Measurements from ENCODE around the gene CD86.
"Not testable (repeated sequence)": the region's sequence is repeated elsewhere in the genome, so short reads cannot be mapped to it uniquely, and the experiment has no call there.

Gene CD86, protein sequence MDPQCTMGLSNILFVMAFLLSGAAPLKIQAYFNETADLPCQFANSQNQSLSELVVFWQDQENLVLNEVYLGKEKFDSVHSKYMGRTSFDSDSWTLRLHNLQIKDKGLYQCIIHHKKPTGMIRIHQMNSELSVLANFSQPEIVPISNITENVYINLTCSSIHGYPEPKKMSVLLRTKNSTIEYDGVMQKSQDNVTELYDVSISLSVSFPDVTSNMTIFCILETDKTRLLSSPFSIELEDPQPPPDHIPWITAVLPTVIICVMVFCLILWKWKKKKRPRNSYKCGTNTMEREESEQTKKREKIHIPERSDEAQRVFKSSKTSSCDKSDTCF

DNA sequence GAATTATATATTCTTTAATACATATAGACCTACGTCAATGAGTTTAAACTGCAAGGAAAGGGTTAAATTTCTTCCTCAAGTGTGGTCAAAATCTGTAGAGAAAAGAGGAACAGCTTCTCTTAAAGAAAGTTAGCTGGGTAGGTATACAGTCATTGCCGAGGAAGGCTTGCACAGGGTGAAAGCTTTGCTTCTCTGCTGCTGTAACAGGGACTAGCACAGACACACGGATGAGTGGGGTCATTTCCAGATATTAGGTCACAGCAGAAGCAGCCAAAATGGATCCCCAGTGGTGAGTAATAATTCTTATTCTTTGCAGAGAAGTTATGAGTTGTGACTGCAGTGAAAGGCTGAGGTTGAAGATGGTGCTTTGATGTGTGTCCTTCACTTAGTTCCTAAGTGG is at the start of gene CD86:
CD86 (plus strand) TSS at position 148 of the 400 bp plus-strand sequence; CDS start at position 276, 128 bp downstream.
- DNase-seq (ENCODE audit: low read depth): no peak

DNA sequence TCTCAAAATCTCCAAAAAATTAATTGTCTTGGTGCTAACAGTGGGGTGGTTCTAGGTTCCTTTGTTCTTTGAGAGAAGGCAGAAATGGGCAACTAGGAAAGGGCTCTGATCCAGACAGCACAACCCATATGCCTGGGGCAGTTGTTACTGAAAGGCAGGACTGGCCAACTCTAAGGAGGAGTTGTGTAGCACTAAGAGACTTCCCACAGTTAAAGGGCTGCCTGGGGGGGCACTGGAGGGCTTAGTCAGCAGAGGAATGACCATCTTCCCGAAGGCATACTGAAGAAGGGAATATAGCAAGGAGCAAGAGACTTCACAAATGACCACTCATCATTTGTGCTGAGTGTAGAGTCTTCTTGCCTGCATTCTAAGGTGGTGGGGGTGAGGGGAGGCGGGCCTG is 48.9 kb upstream of the CD86 start:
- no peak for DNase-seq (ENCODE audit: low read depth)

DNA sequence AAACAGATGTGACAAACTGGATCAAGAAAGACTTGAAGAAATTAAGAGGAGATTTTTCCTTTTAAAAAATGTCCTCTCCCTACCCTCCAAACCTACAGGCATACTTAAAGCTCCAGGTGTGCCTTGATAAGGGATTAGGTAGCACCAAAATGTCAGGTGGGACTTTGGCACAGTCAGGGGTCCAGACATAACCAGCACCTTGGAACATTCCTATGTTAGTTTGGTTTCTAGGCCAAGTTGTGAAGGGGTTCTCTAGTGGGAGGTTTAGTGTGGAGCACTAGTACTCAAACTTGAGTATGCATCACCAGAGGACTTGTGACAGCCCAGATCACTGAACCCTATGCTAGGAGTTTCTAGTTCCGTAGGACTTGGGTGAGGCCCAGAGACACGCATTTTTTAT is 47.0 kb upstream of the CD86 start:
- DNase-seq (ENCODE audit: low read depth): no peak

DNA sequence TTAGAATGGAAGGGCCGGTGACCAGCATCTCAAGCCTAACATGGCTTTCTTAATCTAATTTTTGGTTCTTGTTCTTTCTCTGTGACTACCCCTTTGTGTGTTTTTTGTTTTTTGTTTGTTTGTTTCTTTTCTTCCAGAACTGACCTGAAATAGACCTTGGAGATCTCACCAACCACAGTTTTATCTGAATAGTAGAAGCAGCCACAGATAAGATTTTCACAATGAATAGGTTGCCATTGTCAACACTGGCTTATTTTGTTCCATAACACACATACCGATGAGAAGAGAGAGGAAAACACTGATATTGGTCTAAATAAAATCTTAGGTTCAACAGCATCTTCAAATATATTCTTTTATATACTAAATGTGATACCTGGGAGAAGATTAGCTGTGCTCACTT is 44.7 kb upstream of the CD86 start:
- DNase-seq (ENCODE audit: low read depth): peak; percentile 26

DNA sequence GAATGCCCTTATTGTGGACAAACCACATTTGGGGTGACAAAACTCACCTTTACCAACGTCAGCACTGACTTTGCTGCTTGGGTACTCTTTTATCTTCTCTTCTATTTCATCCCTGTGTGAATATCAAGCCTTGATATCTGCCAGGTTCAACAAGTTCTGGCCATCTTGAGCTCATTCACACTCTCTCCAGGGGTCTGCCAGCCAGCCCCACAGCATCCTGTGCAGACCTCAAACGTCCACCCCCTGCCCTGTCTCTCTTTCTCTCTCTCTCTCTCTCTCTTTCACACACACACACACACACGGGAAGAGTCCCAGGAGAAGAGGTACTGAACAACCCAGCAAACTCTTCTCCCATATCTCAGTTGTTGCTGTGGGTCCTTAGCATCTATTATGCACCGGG is 43.8 kb upstream of the CD86 start:
- no peak for DNase-seq (ENCODE audit: low read depth)

DNA sequence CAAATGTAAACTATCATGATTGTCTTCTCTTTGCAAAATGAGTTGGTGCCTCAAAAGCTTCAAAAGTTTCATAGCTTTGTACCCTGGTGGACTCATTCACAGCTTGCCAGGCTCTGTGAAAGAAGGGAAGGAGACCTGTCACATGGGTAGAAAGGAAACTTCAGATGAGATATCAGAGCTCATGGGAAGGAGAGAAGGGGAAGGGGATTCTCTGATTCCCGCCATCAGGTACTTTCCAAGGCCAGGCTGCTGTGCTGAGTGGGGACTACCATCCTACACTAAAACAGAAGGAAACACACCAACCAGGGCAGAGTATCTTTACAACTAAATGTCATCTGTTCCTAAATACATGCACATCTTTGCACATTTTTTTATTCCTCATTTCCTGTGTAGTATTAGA is 42.3 kb upstream of the CD86 start:
- no peak for DNase-seq (ENCODE audit: low read depth)

DNA sequence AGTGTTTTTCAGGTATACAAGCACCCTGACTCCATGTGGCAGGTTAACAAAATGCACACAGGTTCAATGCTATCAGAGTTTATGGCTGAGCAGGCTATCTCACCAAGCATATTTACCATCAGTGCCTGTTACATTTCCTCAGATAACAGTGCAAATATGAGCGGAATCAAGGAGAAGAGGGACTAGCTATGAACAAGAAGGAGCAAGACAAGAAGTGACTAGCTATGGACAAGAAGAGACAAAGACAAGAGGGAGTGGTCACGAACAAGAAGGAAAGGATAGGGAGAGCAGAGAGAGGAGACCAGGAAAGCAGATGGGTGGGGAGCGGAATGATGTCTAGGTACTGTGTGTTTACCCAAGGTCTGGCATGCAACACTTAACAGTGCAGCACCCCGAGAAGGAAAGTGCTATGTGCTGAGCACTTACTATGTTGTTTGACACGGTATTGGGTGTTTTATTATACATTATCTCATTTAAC is 41.7 kb upstream of the CD86 start:
- DNase-seq (ENCODE audit: low read depth): no peak

DNA sequence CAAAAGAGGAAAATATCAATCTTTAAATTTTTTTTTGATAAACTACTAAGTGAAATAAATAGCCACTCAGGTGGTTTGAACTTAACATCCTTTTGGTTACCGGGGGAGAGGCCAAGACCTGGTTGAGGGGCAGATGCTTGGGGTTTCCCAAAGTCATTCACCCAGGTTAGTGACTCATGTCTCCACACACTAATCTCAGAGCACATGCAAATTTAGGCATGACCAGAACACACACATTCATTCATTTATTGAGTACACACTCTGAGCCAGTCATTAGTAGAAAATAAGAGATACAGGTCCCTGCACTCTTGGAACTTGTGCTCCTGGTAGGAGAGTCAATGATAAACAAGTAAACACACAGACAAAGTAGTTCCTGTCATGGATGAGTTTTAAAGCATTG is 40.4 kb upstream of the CD86 start:
- no peak for DNase-seq (ENCODE audit: low read depth)

DNA sequence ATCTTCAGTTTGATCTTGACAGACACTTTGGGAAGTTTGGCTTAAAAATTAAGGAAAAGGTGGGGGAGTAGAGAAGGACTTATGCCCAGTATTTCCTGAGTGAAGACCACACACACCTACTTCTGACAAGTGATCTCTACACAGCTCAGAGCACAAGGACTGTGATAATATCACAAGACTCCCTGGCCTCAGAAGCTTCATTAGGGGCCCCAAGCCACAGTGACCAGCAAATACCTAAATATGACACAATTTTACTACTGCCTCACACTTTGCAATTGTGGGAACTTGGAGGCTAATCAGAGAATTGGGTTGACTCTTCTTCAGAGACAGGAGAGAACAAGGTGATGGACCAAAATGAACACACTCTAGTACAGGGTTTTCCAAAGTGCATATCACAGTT is 35.7 kb upstream of the CD86 start:
- no peak for DNase-seq (ENCODE audit: low read depth)

DNA sequence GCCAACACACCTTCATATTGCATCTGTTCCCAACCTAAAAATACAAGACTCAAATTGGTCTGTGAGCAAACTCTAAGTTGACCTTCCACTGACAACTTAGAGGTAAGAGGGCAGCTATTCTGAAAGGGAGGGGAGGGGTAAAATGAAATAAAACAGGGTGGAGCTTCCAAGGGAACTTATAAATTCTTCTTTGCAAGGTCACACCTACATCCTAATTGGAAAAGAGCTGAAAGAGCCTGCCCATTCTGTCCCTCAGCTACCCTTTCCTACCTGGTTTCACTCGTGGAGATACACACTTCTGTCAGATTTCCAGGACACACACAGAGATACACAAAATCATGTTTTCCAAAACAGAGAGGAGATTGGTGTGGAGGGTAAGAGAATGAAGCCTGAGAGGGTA is 34.1 kb upstream of the CD86 start:
- DNase-seq (ENCODE audit: low read depth): no peak

DNA sequence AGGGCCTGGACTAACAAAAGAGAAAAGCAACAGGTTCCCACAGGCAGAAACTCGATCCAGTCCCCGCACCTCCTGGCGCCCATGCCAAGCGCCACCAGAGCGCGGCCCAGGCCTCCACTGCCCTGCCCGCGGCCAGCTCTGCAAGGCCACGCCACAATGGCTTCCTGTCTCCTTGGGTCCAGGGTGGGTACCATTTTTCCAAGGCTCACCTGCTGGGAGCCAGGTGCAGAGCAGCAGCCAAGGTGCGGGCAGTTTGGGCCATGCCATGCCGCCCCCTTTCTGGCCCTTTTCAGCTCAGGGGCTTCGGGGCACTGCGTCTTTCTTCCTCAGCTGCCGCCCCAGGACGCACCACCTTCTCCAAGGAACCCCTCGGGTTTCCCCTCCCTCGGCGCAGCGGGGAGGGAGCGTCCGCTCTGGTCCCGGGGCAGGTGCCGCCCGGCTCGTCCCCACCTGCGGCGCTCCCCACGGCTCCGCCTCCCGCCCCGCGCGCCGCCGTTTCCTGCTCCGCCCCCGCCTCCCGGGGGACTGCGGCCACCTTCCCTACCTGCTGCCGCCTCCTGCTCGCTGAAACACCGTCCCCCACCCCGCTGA is 33.3 kb upstream of the CD86 start, which contains the start of gene ILDR1:
ILDR1 (minus strand) TSS at position 437 of the 591 bp plus-strand sequence; CDS start at position 267, 170 bp downstream.
- DNase-seq (ENCODE audit: low read depth): no peak

DNA sequence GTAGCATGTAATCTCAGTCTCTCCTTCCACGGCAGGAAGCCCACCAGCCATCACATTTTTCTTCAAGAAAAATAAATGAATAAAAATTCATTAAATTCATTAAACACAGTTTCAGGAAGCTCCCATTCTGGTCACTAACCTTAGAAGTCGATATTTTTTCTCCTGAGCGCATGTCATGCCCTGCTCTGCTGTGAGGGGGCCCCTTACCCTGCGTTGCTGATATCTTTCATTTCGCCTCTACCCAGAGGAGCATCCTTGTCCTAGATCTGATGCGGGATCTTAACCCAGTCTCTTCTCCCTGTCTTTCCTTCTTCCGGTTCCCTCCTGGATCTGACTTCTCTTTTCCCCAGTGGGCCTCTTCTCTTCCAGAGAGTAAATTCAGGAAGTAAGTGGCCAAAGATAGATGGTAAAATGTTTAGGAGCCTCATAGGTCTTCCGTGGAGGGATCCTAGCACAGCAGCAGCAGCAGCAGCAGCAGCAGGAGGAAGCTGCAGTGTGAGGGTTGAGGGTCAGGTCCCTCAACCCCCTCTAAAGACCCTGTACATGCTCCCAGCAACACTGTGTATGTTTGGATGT is 31.7 kb upstream of the CD86 start:
- no peak for DNase-seq (ENCODE audit: low read depth)

DNA sequence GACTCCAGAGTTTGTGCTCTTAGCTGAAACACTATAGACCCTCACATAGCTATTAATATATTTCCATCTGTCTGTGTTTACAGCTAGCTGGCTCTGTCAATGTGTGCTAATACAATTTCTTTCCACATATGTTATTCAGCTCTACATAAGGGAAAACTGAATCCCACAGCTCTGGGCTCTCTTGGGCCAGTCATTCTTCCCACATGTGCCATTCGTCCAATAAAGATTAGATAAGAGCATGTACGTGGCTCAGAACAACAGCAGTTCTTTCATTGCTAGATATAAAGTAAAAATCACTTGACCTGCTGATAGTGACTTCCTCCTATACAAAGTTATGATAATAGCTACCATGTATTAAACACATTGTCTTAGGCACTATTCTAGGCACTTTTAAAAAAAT is 30.4 kb upstream of the CD86 start:
- DNase-seq (ENCODE audit: low read depth): peak; percentile 56

DNA sequence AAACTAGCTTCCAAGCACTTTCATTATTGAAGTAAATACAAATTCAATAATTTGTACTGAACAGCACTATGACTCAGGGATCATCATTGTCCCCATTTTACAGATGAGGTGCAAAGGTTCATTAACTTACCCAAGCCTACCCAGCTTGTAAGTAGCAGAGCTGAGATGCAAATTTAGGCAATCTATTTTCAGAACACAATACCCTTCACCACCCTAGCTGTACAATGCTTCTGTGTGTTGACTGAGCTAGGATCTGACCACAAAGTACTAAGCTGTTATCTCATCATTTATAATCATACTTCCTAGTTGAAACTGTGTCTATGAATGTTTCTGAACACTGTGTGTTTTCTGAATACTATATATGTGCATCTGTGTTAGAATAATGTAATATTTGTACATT is 29.9 kb upstream of the CD86 start:
- no peak for DNase-seq (ENCODE audit: low read depth)

DNA sequence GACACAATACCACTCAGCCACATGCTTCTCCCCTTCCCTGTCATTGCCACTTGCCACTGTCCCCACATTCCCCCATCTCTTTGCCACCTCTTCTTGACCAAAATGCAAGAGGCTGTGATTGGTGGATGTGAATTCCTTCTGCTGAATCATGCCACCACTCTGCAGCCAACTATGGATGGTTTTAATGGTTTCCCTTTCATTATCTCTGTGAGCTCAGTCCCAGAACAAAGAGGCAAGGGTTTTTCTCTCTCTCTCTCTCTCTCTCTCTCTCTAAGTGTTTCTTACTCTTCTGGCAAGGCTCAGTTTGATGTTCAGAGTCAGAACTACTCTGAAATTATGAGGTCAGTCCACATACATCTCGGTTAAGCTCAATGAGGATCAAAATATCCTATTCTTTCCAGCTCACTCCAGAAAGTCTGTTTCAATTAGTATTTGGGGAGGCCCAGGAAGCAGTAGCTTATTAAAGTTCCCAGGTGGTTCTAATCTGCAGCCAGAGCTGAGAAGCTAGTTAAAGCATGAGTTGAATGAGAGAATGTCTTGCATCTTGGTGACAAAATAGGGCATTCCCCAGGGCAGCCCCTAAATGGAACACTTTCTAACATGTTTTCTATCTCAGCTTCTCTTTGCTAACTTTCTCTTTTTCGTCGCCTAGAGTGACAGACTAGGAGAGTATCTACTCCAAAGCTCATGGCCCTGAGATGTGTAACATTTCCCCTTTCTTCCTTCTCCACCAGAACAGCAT is 24.6 kb upstream of the CD86 start:
- peak; percentile 51 for DNase-seq (ENCODE audit: low read depth)

DNA sequence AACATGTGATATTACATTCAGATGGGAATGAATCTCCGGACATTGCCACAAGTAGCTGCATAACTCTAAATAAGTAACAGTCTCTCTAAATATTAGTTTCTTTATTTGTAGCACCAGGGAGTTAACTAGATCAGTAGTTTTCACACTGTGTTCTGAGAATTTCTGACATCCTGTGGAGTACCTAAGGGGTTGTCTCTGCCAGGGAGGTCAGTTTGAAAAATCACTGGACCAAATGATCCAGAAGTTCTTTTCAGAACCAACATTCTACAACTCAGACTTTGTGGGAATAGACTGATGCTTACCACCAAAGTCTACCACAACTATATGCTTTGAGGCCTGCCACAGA is 24.1 kb upstream of the CD86 start:
- DNase-seq (ENCODE audit: low read depth): no peak

DNA sequence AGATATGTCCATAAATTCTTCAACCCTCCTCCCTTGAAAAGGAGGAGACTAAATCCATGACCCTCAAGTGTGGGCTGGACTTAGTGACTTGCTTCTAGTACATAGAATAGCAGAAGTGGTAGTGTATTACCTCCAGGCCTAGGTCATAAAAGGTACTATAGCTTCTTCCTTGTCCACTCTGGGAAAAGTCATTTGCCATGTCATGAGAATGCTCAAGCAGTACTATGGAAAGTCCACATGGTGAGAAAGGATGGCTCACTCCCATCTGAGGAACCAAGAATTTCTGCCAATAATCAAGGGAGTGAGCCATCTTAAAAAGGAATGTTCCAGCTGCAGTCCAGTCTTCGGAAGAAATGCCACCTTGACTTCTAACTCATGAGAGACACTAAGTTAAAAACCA is 22.6 kb upstream of the CD86 start:
- DNase-seq (ENCODE audit: low read depth): no peak

DNA sequence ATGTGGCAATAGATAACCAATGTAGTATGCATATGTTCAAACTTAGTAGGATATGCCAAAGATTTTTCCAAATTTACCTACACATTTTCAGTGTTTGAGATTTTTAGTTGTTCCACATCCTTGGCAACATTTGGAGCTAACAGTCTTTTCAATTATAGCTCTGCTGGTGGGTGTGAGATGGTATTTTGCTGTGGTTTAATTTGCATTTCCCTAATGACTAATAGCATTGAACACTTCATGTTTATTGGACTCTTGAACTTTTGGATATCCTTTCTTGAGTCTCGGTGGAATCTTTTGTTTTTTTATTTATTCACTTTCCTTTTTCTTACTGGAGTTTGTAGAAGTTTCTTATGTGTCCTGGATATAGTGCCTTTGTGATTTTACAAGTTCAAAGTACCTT is 22.1 kb upstream of the CD86 start:
- DNase-seq (ENCODE audit: low read depth): no peak

DNA sequence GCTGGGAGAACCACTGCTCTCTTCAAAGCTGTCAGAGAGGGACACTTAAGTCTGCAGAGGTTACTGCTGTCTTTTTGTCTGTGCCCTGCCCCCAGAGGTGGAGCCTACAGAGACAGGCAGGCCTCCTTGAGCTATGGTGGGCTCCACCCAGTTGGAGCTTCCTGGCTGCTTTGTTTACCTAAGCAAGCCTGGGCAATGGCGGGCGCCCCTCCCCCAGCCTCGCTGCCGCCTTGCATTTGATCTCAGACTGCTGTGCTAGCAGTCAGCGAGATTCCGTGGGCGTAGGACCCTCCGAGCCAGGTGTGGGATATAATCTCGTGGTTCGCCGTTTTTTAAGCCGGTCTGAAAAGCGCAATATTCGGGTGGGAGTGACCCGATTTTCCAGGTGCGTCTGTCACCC is 7.9 kb upstream of the CD86 start:
- DNase-seq (ENCODE audit: low read depth): not testable (repeated sequence)

DNA sequence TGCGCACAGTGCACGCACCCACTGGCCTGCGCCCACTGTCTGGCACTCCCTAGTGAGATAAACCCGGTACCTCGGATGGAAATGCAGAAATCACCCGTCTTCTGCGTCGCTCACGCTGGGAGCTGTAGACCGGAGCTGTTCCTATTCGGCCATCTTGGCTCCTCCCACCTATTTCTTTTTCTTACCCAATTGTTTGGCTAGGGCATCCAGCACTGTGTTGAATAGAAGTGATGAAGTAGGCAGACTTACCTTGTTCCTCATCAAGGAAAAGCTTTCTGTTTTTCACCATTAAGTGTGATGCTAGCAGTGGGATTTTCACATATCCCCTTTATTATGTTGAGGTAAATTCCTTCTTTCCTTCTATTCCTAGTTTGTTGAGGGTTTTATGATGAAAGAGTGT is 7.4 kb upstream of the CD86 start:
- not testable (repeated sequence) for DNase-seq (ENCODE audit: low read depth)

DNA sequence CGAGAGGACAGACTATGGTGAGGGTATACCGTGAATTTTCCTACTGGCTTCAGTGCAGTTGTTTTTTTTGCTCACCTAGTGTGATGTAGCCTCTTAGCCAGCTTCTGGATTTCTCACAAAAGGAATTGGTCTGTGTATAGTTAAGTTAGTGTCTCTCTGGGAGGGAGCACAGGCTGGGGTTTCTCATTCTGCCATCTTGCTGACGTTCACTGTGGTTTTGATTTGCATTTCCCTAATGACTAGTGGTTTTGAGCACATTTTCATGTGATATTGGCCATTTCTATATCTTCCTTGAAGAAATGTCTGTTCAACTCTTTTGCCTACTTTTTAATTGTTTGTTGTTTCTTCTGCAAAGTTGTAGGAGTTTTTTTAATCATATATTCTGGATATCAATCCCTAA is 2.2 kb upstream of the CD86 start:
- DNase-seq (ENCODE audit: low read depth): no peak

DNA sequence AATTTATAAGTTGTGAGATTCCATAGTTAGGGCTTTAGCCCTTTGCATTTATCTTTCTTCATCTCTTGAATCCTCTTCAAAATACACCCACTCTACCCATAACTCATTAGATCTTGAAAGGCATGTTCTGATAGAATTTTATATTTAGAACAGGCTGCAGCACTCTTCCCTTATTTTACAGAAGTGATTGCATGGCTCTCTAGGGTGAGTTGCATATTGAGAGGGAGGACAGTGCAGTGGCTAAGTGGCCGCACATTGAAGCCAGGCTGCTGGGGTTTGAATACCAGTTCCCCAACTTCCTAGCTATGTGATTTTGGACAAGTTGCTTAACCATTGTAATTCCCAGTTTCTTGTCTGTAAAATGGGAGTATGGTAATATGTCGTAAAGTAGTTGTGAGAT is 2.5 kb downstream of the CD86 start:
- no peak for DNase-seq (ENCODE audit: low read depth)

DNA sequence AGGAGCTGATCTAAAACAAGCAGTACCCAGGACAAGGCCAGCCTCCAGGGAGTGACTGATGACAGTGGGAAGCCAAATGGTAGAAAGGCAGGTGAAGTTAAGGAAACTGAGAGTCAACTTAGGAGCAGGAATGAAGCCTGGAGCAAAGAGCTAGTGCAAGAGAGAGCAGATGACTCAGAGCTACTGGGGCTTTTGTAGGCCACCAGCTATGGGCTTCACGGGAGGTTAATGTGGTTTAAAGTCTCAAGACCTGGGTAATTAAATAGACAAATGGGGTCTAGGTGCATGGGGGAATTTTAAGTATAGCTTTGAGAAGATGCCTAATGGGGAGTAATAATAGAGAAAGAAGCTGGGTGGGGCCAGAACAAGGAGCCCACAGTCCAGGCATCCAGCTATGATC is 3.1 kb downstream of the CD86 start:
- no peak for DNase-seq (ENCODE audit: low read depth)
